IMR-90 (cell line): ENCODE results near the gene CXCL3. TPM values are rescaled to one million over a fixed set of nuclear protein-coding genes. Genes with fewer than 3 reads are reported as not detected.
A peak's percentile ranks its signal among the peaks of the same experiment; 100 is the strongest.

Experiments used
- ATAC-seq: fragments of 200-7000 bp; cut with Tn5 transposase; 2 replicates; pipeline ENCODE4 v1.9.1; 2020; ENCODE audit warnings: low read depth, mild to moderate bottlenecking, moderate library complexity
- BruUV-seq: library from RNA; stranded (reverse); fragments of 400-500 nt; replicated peaks from 2 replicates; lab custom pipeline; 2021; lab: Mats Ljungman, UMichigan
- CTCF ChIA-PET: fragments of 300-600 bp; formaldehyde crosslinking; extraction: SDS; loops from one replicate; lab custom pipeline; 2021; ENCODE audit warnings: antibody characterized with exemption; lab: Yijun Ruan, JAX
- POLR2A ChIA-PET: fragments of 300-600 bp; sonication (Branson Sonifier 250); formaldehyde crosslinking; loops from one replicate; lab custom pipeline; 2022; ENCODE audit warnings: antibody characterized with exemption; ENCODE audit not compliant: unreplicated experiment; lab: Charles Lee
- DNase-seq: peaks from one replicate; pipeline ENCODE4 v3.0.0; 2013
- H2AFZ ChIP-seq: replicated peaks from 2 replicates; pipeline ENCODE3; 2013; ENCODE audit warnings: low read length, mild to moderate bottlenecking; ENCODE audit not compliant: poor library complexity
- H2AK5ac ChIP-seq: 2 replicates; pipeline ENCODE4 v1.6.1; 2013; ENCODE audit warnings: low read depth, low read length, inconsistent platforms
- H2AK9ac ChIP-seq: replicated peaks from 2 replicates; pipeline ENCODE3; 2013; ENCODE audit warnings: mild to moderate bottlenecking, low read depth, low read length, moderate library complexity; ENCODE audit not compliant: poor library complexity
- H2BK120ac ChIP-seq: 2 replicates; pipeline ENCODE4 v1.6.1; 2013; ENCODE audit warnings: low read depth, low read length, inconsistent platforms
- H2BK15ac ChIP-seq: 3 replicates; pipeline ENCODE4 v1.6.1; 2013; ENCODE audit warnings: low read depth, low read length, inconsistent platforms
- H2BK20ac ChIP-seq: 2 replicates; pipeline ENCODE4 v1.6.1; 2013; ENCODE audit warnings: low read depth, mild to moderate bottlenecking, inconsistent platforms, low read length, moderate library complexity
- H2BK5ac ChIP-seq: 2 replicates; pipeline ENCODE4 v1.6.1; 2013; ENCODE audit warnings: mild to moderate bottlenecking, low read depth, low read length, inconsistent platforms; ENCODE audit not compliant: poor library complexity, severe bottlenecking
- H3K14ac ChIP-seq: replicated peaks from 2 replicates; pipeline ENCODE4 v1.6.1; 2013; ENCODE audit warnings: low read depth, low read length, inconsistent platforms
- H3K18ac ChIP-seq: 2 replicates; pipeline ENCODE4 v1.6.1; 2013; ENCODE audit warnings: low read depth, low read length, control low read depth
- H3K23ac ChIP-seq: 2 replicates; pipeline ENCODE4 v1.6.1; 2013; ENCODE audit warnings: low read depth, low read length, inconsistent platforms
- H3K27ac ChIP-seq: 2 replicates; pipeline ENCODE4 v1.5.1; 2013; ENCODE audit warnings: mild to moderate bottlenecking, control low read depth, low read length; ENCODE audit not compliant: insufficient read depth
- H3K27me3 ChIP-seq: 2 replicates; pipeline ENCODE4 v1.6.1; 2013; ENCODE audit warnings: low read length; ENCODE audit not compliant: control insufficient read depth, insufficient read depth
- H3K36me3 ChIP-seq: 2 replicates; pipeline ENCODE4 v1.6.1; 2013; ENCODE audit warnings: low read length, mixed read lengths; ENCODE audit not compliant: control insufficient read depth, insufficient read depth
- H3K4ac ChIP-seq: 2 replicates; pipeline ENCODE4 v1.6.1; 2013; ENCODE audit warnings: low read depth, low read length, inconsistent platforms
- H3K4me1 ChIP-seq: 2 replicates; pipeline ENCODE4 v1.6.1; 2013; ENCODE audit warnings: low read length, mixed read lengths; ENCODE audit not compliant: control insufficient read depth, insufficient read depth
- H3K4me2 ChIP-seq: 2 replicates; pipeline ENCODE4 v1.6.1; 2013; ENCODE audit warnings: low read depth, mild to moderate bottlenecking, control low read depth, low read length, moderate library complexity
- H3K4me3 ChIP-seq: 2 replicates; pipeline ENCODE4 v1.5.1; 2013; ENCODE audit warnings: low read depth, mild to moderate bottlenecking, control low read depth, low read length, moderate library complexity; ENCODE audit not compliant: insufficient read depth
- H3K56ac ChIP-seq: 2 replicates; pipeline ENCODE4 v1.6.1; 2013; ENCODE audit warnings: low read length, inconsistent platforms; ENCODE audit not compliant: insufficient read depth; ENCODE audit errors: extremely low read depth
- H3K79me1 ChIP-seq, 2 experiments: 2 replicates each; pipeline ENCODE4 v1.6.1; 2013; ENCODE audit warnings: low read length in 2 of 2, inconsistent platforms in 1 of 2, low read depth in 1 of 2
- H3K9ac ChIP-seq: 2 replicates; pipeline ENCODE4 v1.6.1; 2013; ENCODE audit warnings: low read depth, low read length, control low read depth
- H3K9me1 ChIP-seq: 2 replicates; pipeline ENCODE4 v1.6.1; 2013; ENCODE audit warnings: low read length, inconsistent platforms; ENCODE audit not compliant: insufficient read depth
- H3K9me3 ChIP-seq: 2 replicates; pipeline ENCODE4 v1.6.1; 2013; ENCODE audit warnings: low read length; ENCODE audit not compliant: control insufficient read depth, insufficient read depth
- H4K20me1 ChIP-seq: 2 replicates; pipeline ENCODE4 v1.6.1; 2013; ENCODE audit warnings: low read length, inconsistent platforms; ENCODE audit not compliant: insufficient read depth
- H4K5ac ChIP-seq: 2 replicates; pipeline ENCODE4 v1.6.1; 2013; ENCODE audit warnings: mild to moderate bottlenecking, low read depth, low read length, control low read depth
- H4K8ac ChIP-seq, 2 experiments: 2 replicates each; pipeline ENCODE4 v1.6.1; 2013; ENCODE audit warnings: low read depth in 2 of 2, low read length in 2 of 2, control low read depth in 1 of 2, inconsistent platforms in 1 of 2
- H4K91ac ChIP-seq: 2 replicates; pipeline ENCODE4 v1.6.1; 2013; ENCODE audit warnings: low read depth, low read length, inconsistent platforms; ENCODE audit not compliant: insufficient read depth
- CEBPB ChIP-seq: IDR thresholded peaks from 2 replicates; pipeline ENCODE4 v1.6.1; 2012; ENCODE audit warnings: low read depth, low read length, improper control_type of control experiment
- CHD1 ChIP-seq: IDR thresholded peaks from 2 replicates; pipeline ENCODE4 v1.6.1; 2012; ENCODE audit warnings: low read depth, low read length, improper control_type of control experiment
- MAFK ChIP-seq: IDR thresholded peaks from 2 replicates; pipeline ENCODE4 v1.6.1; 2012; ENCODE audit warnings: low read depth, low read length, improper control_type of control experiment
- MAZ ChIP-seq: IDR thresholded peaks from 2 replicates; pipeline ENCODE4 v1.6.1; 2012; ENCODE audit warnings: low read depth, mild to moderate bottlenecking, low read length, improper control_type of control experiment, moderate library complexity, borderline replicate concordance
- NFE2L2 ChIP-seq: fragments of 150-350 bp; IDR thresholded peaks from 2 replicates; pipeline ENCODE4 v1.6.1; 2016; ENCODE audit warnings: low read depth, mild to moderate bottlenecking, low read length
- RAD21 ChIP-seq: IDR thresholded peaks from 2 replicates; pipeline ENCODE4 v1.6.1; 2012; ENCODE audit warnings: low read length, improper control_type of control experiment
- RCOR1 ChIP-seq: IDR thresholded peaks from 2 replicates; pipeline ENCODE4 v1.6.1; 2012; ENCODE audit warnings: mild to moderate bottlenecking, low read length, improper control_type of control experiment; ENCODE audit not compliant: insufficient replicate concordance
- SMC3 ChIP-seq: fragments of 150-350 bp; IDR thresholded peaks from 2 replicates; pipeline ENCODE4 v1.6.1; 2016; ENCODE audit warnings: low read depth, mild to moderate bottlenecking, antibody characterized with exemption, low read length, moderate library complexity
- WGBS, 2 experiments: methylation state at CpG; one replicate each; pipeline versions ENCODE4 v1.1.5 to v1.1.7; 2013; ENCODE audit warnings: missing lambda C conversion rate in 2 of 2; ENCODE audit not compliant: insufficient read length in 1 of 2; ENCODE audit errors: extremely low coverage in 2 of 2; 5-methylcytosine and 5-hydroxymethylcytosine counted together
- dilution Hi-C: fragments of 300-500 bp; cut with HindIII; formaldehyde crosslinking; loops from one replicate; pipeline ENCODE4 v1.14.3; 2018; ENCODE audit warnings: low sequenced_read_pairs; ENCODE audit not compliant: unreplicated experiment
- in situ Hi-C: fragments of 300-500 bp; cut with MboI; formaldehyde crosslinking; loops from 3 replicates; pipeline ENCODE4 v1.14.3; 2019; ENCODE audit warnings: low sequenced_read_pairs, inconsistent platforms, mixed read lengths
- intact Hi-C: fragments of 100-400 bp; cut with micrococcal nuclease; formaldehyde crosslinking; loops from 2 replicates; pipeline ENCODE4 v1.10.0; 2022
- polyA plus RNA-seq, 3 experiments: library from polyadenylated mRNA; depleted of rRNA; stranded (reverse); fragments of >200 nt; gene quantifications; 2 replicates each; pipeline ENCODE4 v1.2.3, GENCODE V29; 2012; ENCODE audit warnings: low replicate concordance in 1 of 3
- total RNA-seq: library from RNA; depleted of rRNA; stranded (reverse); fragments of >200 nt; gene quantifications from 2 replicates; pipeline ENCODE4 v1.2.3, GENCODE V29; 2012
- TF ChIP-seq, protein P1 (sequence below): fragments of 150-350 bp; IDR thresholded peaks from 2 replicates; pipeline ENCODE4 v1.6.1; 2017; ENCODE audit warnings: mild to moderate bottlenecking, antibody characterized with exemption, low read length, low read depth

Gene CXCL3
- total and polyA plus RNA-seq, 2 of the 4 experiments (the other 2 are of a cell fraction): 0.18 to 0.74 TPM

DNA sequence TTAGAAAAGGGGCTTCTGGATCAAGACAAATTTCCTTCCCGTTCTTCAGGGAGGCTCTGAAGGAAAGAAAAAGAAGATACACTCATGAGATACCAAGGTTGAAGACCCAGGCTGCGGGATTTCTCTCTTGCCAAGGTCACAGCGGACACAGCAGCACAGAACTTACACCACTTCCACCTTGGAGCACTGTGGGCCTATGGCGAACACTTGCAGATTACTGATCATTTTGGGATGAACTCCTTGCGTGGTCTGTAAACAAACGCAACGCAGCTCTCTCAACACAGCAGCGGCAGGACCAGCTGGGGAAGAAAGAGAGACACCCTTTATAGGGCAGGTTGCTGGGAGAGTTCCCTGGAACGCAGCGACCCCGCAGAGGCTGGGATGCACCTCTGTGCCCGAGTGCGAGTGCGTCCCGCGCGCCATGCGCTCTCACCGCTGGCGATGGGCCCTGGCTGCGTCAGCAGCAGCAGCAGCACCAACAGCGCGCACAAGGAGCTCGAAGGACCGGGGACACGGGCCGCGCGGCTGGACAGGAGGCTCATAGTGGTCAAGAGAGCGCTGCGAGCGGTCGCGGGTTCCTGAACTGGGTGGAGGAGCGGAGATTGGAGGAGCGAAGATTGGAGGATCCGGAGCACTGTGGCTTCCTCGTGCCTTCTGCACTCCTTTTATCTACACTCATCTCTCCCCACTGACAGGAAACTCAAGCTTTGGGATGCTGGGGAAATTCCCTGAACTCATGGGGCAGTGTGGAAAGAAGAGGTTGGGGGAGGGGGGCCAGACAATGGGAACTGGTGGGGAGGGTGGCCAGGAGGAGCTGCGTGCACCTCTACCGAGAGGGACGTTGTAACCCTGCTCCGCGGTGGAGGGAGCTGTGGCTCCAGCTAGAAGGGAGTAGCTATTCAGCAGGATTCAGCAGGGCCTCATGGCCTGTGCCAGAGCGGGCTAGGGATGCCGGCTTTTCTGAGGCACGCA is 40.2 kb downstream of the CXCL3 start, which contains the start of gene CXCL5:
Gene CXCL5 (minus strand): TSS at position 638 of the 972 bp plus-strand sequence. CDS start 96 bp downstream, at position 542.
- H3K79me1 ChIP-seq: no peaks in the 10 kb centered on the region
- H3K4me3 ChIP-seq: peak within 1 kb of the TSS; percentile 14
- H3K4ac ChIP-seq: no peak within 1 kb of the TSS
- in situ Hi-C loops: no loop called here
- H4K5ac ChIP-seq: no peak within 1 kb of the TSS
- ChIA-PET CTCF (no interaction called here), POLR2A (no interaction called here)
- peak within 1 kb of the TSS; percentile 19; the same call in 1 of the 2 replicates for H3K14ac ChIP-seq
- H2AFZ ChIP-seq: peak within 1 kb of the TSS; percentile 90
- peak; percentile 87 for ATAC-seq
- H2BK5ac ChIP-seq: no peak within 1 kb of the TSS
- no peaks in the 10 kb centered on the region for H4K20me1 ChIP-seq
- DNase-seq: peak; percentile 39
- 0 out of 2 replicates have a peak within 1 kb of the TSS, but pooled peaks have one; percentile 18 for H2BK120ac ChIP-seq
- no TSS peak for BruUV-seq
- intact Hi-C loops: loop anchor here (5.0 kb wide), 1 partner anchor 99 kb away; the partner anchor contains the start of gene CXCL2
- H2AK9ac ChIP-seq: peak within 1 kb of the TSS; percentile 61
- peaks cover 12% of the 10 kb centered on the region for H3K27me3 ChIP-seq
- H4K8ac ChIP-seq: peak within 1 kb of the TSS in 1 of 2 experiments; percentile 47; a peak in 1 of 4 replicates
- H3K36me3 ChIP-seq: no peaks in the 10 kb centered on the region
- no peak within 1 kb of the TSS for H2BK20ac ChIP-seq
- no peak within 1 kb of the TSS for H2BK15ac ChIP-seq
- H2AK5ac ChIP-seq: peak within 1 kb of the TSS; percentile 39; the same call in 1 of the 2 replicates
- no peak within 1 kb of the TSS for H3K56ac ChIP-seq
- no peak within 1 kb of the TSS for H3K18ac ChIP-seq
- no peak within 1 kb of the TSS for H3K9ac ChIP-seq
- no peak for TF ChIP-seq NFE2L2
- no peak for TF ChIP-seq SMC3
- TF ChIP-seq, protein P1, sequence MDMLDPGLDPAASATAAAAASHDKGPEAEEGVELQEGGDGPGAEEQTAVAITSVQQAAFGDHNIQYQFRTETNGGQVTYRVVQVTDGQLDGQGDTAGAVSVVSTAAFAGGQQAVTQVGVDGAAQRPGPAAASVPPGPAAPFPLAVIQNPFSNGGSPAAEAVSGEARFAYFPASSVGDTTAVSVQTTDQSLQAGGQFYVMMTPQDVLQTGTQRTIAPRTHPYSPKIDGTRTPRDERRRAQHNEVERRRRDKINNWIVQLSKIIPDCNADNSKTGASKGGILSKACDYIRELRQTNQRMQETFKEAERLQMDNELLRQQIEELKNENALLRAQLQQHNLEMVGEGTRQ: no peak
- no peak for TF ChIP-seq CHD1
- TF ChIP-seq MAFK: no peak
- no peak for TF ChIP-seq MAZ
- TF ChIP-seq RAD21: 0 out of 2 replicates have a peak, but pooled peaks have one; percentile 11
- TF ChIP-seq CEBPB: no peak
- no peak for TF ChIP-seq RCOR1
- H3K27ac ChIP-seq: no peak within 1 kb of the TSS
- 3% methylated on average over 13 of the region's 46 CpGs; no CpG with 5 or more reads in 1 of the 2 experiments for WGBS, 2 experiments
- peak within 1 kb of the TSS; percentile 56; the same call in 1 of the 2 replicates for H3K23ac ChIP-seq
- peaks cover 2% of the 10 kb centered on the region; the same call in 1 of the 2 replicates for H3K4me1 ChIP-seq
- no peaks in the 10 kb centered on the region for H3K9me1 ChIP-seq
- H3K4me2 ChIP-seq: peak within 1 kb of the TSS; percentile 88
- H4K91ac ChIP-seq: no peak within 1 kb of the TSS
- H3K9me3 ChIP-seq: no peaks in the 10 kb centered on the region
- dilution Hi-C loops: no loop called here
